GM19468 (cell line): ENCODE measurements around the gene TARM1.
"Not testable (repeated sequence)": the region's sequence is repeated elsewhere in the genome, so short reads cannot be mapped to it uniquely, and the experiment has no call there.

Source experiments
- ATAC-seq: cut with Tn5 transposase; IDR thresholded peaks from one replicate; pipeline ENCODE4 v1.9.1; 2021; ENCODE audit warnings: mild to moderate bottlenecking, moderate library complexity, moderate number of reproducible peaks; ENCODE audit not compliant: unreplicated experiment; ENCODE audit errors: extremely low read depth

Gene TARM1

DNA sequence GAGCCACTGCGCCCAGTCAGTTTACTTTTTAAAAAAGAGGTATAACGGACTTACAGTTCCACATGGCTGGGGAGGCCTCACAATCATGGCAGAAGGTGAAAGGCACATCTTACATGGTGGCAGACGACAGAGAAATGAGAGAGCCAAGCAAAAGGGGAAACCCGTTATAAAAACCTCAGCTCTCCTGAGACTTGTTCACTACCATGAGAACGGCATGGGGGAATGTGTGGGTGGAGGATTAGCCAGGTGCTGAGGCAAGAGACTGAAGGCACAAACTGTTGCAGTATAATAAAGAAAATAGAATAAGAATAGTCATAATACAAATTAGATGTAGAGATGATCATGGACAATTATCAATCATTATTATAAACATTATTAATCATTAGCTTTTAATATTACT is 44.6 kb downstream of the TARM1 start:
- not testable (repeated sequence) for ATAC-seq

DNA sequence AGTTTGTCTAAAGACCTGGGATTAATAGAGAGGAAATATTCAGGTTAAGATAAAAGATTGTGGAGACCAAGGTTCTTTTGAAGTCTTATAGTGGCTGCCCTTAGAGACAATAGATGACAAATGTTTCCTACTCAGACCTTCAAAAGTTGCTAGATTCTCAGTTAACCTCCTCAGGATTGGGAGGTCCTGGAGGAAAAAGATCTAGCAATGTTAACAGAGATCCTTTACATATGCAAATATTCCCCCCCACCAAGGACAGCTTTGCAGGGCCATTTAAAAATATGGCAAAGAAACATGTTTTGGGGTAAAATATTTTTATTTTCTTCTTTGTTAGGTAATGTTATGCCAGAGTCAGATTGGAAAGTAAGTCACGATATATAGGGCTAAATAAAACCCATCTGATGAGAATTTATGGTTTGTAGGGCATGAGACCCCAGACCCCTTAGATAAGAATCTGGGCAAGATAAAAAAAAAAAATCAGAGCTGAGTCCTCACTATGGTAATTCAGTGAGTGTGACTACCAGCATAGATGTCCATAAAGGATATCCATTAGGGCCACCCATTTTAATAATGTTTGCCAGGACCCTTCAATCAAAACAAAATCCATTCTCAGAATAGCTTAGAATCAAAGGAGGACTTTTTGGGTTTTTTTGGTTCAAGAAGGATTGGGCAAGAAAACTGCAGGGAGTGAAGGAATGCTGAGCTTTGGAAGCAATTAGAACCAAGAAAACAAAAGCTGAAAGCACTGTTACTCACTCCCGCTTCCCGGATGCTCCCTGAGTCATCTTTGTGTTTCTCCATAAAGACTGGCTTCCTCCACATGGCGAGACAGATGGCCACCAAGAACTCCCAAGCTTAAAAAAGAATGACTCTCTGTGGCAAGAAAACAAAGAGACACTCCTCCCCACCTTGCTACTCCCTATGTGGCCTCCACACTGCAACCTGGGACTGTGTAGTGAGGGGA is 45.7 kb downstream of the TARM1 start:
- ATAC-seq: no peak

DNA sequence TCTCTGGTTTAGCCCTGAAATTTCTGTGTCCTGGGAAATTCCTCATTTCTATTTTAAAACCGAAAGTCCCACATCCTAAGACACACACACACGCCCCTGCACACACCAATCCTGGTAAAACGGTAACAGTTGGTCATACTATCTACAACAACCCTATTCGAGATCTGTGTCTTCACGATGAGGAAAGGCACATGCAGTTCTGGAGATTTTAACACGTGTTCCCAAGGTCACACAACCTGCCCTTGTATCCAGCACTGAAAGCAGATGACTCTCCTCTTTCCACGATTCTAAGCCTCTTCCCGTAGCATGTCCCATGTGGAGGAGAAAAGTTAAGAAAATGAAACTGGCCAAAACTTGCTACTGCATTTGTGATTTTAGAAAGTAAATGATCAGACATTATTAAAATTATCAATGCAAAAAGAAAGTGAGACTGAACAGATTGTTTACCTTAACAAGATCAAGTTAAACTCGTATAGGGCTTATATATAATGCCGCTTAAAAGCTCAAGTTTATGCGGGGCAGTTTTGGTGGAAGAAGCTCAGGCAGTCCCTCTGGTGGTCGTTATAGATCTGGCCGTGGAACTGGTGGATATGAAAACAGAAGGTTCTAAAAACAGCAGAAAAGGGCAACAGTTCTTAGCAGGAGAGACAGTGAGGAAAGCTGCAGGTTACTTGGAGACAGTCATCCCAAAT is 50.1 kb downstream of the TARM1 start:
- ATAC-seq: no peak

DNA sequence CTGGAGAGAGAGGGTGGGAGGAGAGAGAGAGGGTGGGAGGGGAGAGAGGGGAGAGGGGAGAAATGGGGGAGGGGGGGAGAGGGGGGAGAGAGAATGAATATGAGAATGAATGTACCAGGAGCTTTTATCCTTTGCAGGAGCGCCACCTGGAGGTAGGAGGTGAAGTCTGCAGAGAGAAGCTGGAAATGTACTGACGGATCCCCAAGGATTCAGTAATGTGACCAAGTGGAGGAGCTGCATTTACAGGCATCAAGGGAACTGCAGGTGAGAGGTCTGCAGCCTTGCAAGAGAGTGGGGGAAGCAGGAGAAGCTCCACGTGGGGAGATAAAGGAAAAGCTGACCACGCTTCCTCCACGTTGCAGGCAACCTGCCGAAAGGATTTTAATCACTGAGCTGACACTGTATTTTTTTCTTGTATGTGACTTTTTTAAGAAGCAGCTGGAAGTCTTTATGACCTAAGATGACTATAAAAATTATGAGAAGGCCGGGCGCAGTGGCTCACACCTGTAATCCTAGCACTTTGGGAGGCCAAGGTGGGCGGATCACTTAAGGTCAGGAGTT is 51.2 kb downstream of the TARM1 start:
- no peak for ATAC-seq

DNA sequence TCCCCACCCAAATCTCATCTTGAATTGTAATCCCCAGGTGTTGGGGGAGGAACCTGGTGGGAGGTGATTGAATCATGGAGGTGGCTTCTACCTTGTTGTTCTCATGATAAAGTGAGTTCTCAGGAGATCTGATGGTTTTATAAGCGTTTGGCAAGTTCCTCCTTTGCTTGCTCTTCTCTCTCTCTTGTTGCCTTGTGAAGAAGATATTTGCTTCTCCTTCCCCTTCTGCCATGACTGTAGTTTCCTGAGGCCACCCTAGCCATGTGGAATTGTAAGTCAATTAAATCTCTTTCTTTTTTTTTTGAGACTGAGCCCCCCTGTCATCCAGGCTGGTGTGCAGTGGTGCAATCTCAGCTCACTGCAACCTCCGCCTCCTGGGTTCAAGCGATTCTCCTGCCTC is 51.9 kb downstream of the TARM1 start:
- no peak for ATAC-seq

DNA sequence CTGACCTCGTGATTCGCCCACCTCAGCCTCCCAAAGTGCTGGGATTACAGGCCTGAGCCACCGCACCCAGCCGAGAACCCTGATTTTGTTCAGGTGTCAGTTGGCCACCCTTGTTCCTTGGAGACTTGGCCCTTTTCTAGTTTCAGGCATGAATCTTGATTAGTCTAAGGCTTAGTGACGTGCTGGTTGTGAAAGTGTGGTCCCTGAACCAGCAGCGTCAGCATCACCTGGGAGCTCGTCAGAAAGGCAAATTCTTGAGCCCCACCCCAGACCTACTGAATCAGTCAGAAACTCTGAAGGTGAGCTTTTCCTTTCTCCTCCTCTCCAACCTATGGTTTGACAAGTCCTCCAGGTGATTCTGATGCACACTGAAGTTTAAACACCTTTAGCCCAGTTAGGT is 54.5 kb downstream of the TARM1 start:
- no peak for ATAC-seq

DNA sequence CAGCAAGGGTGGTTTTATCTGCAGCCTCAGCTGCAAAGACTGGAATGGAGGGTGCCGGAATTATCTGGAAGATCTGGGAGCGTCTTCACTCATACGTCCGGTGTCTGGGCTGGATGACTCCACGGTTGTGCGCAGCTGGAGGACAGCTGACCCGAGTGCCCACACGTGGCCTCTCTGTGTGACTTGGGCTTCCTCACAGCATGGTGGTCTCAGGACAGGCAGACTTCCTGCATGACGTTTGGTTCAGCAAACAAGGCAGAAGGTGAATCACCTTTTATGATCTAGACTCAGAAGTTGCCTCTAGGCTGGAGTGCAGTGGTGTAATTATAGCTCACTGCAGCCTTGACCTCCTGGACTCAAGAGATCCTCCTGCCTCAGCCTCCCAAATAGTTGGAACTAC is 56.5 kb downstream of the TARM1 start:
- ATAC-seq: no peak

DNA sequence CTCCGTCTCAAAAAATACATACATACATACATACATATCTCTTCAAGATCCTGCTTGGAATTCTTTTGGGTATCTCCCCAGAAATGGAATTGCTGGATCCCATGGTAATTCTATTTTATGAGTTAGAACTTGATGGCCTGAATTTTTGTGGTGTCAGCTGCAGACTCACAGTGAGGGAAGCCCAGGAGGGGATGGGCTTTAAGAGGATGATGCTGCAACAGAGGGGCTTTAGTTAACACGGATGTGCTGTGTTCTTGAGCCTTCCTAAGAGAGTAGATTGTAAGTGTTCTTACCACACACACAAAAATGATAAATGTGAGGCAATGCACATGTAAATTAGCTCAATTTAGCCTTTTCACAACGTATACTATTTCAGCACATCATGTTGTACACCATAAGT is 58.0 kb downstream of the TARM1 start:
- no peak for ATAC-seq

DNA sequence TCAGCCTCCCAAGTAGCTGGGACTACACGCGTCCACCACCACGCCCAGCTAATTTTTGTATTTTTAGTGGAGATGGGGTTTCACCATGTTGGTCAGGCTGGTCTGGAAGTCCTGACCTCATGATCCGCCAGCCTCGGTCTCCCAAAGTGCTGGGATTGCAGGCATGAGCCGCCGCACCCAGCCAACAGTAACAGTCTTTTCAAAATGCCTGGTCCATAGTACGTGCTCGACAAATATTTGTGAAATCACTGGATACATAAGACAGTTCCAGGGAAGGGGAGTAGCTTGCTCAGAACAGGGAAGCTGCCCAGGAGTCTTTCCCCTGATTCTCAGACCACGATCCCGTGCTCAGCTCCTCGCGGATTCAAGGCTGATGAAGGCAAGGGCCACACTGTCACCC is 59.2 kb downstream of the TARM1 start:
- ATAC-seq: no peak

DNA sequence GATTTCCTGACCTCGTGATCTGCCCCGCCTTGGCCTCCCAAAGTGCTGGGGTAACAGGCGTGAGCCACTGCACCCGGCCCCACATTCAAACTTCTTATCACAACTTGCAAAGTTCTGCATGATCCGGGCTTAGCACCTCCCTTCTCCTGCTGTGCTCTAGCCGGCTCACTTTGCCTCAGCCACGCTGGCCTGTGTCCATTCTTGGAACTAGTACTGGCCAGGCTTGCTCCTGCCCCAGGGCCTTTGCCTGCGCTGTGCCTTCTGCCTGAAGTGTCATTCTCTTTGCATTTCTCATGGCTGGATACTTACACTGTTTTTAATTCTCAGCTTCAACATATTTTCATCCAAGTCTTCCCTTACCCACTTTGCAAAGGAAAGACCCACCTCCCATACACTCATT is 59.8 kb downstream of the TARM1 start:
- ATAC-seq: no peak
